Stimulated activated CD4-positive, alpha-beta T cell treated with anti-CD3 and anti-CD28 coated beads, Interleukin-4, amount 100 ng/mL, for 4 hours (primary cell): Measurements from ENCODE around the gene GFPT1.

ENCODE experiments used
- DNase-seq, 2 experiments: peaks; one replicate each; pipeline ENCODE4 v3.0.0-alpha.2; 2020

The GFPT1 gene

DNA sequence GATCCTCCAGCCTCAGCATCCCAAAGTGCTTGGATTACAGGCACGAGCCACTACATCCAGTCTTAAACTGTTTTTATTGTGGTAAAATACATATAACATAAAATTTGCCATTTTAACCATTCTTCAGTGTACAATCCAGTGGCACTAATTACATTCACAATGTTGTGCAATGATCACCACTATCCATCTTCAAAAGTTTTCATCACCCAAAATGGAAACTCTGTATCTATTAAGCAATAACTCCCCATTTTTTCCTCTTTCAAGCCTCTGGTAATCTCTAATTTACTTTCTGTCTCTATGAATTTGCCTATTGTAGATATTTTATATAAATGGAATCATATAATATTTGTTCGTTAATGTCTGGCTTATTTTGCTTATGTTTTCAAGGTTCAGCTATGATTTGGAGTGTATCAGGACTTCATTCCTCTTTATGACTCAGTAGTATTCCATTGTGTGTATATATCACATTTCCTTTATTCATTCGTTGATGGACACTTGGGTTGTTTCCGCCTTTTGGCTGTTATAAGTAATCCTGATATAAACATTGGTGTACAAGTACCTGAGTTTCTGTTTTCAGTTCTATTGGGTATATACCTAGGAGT is 71.8 kb downstream of the GFPT1 start:
- no peak for DNase-seq

DNA sequence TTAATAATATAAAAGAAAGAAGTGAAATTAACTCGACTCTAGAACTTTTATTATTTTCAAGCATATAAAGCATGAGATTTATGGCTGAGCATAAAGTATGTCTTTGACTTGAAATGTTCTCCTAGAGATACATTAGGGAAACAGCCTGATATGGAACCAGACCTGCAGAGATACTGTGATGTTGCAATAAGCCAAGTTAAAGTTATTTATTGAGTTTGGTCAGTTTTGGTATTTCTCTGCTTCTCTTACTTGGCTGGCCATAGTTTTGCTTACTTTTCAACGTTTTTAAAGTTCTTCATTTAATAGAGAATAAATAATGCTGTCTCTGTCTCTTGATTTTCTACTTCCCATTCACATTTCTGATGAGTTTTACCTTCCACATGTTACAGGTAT is 76.0 kb downstream of the GFPT1 start:
- no peak for DNase-seq

DNA sequence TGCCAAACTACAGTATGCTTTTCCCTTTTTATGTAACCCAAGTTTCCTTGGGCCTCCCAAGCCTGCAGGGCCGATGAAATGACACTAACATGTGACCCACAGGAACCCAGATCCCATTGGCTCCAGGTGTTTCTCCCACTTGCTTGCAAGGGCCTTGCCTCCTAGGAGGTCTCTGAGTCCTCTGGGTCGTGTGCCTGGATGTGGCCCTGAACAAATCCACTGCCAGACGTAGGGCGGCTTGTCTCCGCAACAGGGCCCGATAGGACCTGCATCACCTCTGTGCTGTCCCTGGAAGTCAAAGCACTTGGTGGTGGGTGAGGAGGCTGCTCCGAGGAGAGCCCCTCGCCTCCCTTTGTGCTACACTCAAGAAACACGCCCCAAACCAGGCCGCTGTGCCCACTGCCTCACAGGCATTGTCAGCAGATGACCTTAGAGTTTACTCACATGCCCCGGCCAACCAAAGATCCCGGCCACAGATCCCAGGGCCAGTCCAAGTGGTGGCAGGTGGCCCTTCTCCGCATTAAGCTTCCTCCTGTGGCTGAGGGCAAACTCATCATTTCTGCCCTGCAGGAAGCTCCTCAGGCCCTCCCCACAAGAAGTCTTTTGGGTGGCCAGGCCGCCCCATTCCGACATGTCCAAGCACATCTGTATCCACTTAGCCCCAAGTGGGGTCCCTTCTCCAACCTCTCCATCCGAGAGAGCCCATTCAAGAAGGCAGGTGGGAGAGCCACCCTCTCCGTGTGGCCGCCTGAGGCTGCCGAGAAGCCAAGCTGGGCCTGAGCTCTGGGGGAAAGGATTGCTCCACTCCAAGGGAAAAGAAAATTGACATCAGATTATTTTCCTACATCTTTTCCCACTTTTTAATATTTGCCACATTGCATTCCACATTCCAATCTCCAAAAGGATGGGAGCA is 76.7 kb downstream of the GFPT1 start:
- DNase-seq = no peak

DNA sequence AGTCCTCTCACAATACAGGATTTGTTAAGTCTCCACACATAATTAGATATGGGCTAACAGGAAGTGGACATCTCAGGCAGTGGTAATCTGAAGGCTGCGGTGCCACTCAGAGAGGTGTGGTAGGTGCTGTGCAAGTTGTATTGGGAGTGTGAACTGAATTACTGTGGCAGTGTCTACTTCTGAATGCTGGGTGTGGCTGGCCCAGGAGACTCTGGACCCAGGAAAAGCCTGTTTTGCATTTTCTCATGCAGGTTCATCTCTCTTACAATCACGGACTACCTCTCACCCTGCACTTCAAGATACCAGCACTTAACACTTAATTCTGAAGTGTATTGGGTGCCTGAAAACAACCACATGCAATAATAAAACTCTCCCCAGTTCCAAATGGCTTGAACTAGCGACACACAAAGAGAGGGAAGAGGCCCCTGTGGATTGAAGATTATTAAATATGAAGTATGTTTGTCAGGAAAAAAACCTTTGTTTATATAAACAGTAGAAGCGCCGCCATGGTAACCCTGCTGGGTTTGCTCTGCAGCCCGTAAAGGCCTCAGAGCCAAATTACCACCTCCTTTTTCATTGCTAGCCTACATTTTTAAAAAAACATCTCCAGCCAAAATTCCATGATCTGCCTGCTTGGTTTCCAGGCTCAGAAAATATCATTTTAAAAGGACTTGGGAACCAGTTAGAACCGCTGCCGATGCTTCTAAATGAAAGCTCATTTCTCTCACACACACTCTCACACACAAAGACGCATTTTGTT is 77.5 kb downstream of the GFPT1 start:
- no peak for DNase-seq

DNA sequence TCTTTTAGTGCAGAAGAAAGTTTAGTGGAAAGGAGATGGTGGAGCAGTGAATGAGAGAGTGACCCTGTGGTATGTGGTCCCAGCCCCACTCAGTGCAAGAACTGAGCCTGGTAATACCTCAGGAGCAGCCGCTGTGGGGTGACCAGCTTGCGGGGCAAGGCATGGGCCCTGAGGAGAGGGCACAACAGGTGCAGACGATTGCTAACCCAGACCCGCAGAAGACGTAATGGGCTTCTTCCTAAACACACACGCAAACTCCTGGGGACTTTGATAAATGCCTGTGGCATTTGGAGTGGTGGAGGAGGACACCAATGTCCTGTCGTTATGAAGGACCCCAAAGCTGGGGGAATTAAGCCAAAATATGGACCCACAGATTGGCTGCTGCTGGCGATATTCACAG is 78.7 kb downstream of the GFPT1 start:
- DNase-seq = no peak

DNA sequence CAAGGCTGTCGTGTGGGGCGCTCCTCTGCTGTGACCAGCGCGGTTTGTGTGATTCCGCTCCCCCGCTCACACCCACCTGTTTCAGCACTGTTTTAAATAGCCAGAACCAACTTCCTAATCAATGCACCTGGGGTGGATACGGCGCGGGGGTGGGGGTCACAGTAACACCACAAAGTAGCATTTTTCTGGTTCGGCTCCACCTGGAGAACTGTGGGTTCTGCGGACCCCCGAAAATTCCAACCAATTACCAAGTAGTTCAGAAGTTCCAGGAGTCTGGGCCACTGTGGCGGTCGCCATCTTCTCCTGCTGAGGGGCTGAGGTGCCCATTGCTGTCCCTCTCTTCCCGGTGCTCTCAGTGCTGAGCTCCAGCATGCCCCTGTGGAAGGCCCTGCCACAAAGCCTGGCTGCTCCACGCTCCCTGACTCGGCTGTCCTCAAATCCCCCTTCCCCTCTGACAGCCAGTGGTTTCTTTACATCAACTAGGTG is 79.4 kb downstream of the GFPT1 start:
- DNase-seq = no peak

DNA sequence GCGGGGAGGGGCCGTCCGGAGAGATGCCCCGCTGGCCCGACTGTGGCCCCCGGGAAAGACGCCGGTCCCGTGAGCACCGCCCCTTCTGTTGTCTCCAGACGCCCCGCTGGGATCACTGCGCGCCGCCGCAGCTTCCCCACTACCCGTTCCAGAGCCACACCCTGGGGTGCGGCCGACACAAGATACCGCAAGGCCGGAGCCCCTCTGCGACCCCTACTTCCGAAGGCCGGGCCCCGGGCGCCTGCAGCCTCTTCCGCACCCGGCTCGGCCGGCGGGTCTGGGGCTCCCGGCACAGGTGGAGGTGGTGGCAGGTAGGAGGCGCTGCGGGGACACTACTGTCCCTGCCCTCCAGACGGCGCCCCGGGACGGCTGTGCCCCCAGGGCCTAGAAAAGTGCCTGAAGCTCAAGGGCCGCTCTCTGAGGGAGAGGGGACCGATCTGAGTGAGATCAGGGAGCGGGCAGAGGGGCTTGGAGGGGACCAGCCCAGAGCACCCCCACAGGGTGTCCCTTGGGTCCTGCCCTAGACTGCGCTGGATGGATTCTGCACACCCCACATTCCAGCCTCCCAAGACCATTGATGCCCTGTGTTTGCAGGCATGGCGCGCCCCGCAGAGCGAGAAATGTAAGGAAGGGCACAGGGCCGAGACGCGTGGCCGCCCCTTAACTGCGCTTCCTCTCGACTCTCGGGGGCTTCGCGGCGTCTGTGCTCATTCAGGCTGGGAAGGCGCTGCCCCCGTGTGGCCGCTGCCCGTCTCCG is 80.0 kb downstream of the GFPT1 start:
- DNase-seq = peak; percentile 43 to 59

DNA sequence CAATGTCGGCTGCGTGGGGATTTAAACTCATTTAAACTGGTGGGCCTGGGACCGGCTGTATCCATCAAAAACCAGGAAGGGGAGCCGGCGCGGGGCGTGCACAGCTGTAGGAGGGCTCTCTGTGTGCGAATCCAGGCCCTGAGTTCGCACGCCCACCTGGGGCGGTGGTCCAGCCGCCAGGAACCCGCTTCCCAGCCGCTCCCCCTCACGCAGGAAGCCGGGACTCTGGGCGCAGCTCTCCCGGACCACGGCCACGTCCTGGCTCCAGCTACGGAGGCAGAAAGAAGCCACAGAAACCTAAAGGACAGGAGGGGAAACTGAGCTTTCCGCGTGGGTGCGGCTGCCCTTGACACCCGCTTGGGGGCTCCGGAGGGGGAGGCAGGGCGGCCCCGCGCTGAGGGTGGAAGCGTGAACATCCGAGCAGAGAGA is 80.6 kb downstream of the GFPT1 start:
- DNase-seq = no peak

DNA sequence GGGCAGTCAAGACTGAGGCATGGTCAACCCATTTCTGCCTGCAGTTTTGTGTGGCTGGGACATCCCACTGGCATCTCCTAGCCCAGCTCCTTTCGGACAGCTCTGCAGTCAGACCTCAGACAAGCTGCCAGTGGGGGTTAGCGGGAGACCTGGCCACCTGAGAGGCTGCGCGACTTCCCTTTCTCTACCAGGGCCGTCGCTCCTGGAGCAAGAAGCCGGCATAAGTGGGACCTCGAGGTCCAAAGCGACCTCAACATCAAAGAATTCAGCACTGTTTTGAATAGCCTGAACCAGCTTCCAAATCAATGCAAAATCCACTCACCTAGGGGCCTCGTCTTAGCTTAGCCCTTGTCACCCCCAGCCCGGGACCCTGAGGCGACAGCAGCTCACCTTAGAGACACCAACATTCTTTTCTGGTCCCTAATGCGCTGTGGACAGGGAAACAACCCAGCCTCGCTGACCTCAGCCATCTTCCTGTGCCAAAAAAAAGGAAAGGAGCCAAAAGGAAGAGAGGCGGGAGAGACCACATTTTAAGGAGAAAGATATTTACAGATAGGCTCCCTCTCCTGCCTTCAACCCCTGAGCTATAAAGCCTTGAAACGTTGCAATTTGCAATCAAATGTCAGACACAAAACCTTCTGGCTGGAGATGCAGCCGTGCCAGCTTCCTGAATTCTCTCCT is 81.2 kb downstream of the GFPT1 start:
- no peak for DNase-seq

DNA sequence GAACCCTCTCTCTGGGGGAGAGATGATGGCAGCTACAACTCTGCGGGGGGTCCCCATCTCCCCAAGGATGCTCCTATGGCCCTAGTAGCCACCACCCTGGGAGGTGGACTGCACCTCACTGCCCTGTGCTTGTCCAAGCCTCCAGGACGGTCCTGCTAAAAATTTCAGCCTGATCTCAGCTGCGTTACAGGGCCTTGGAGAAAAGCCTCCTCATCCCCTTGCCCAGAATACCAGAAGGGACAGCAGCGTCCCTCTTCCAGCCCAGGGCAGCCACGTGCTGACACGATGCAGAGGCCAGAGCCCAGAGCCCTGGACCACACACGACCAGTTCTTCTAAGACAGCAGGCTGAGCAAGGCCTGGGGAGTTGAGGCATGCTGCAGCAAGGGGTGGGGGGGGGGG is 81.9 kb downstream of the GFPT1 start:
- no peak for DNase-seq

DNA sequence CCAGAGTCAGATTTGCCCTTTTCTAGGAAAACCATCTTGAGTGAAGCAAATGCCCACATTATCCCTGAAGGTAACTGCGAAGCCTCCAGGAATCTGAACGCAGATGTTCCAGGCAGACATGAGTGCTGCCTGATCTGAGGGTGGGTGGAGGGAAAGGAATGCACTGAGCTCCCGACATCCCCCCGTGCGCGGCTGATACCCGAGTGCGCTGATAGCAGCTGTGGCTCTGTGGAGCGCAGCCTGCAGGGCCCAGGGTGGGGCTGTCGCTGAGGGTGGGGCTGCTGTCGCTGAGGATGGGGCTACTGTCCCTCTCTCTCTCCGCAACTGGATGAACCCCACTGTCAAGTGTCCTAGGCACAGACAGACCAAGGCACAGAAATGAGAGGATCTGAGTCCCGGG is 82.4 kb downstream of the GFPT1 start:
- no peak for DNase-seq

DNA sequence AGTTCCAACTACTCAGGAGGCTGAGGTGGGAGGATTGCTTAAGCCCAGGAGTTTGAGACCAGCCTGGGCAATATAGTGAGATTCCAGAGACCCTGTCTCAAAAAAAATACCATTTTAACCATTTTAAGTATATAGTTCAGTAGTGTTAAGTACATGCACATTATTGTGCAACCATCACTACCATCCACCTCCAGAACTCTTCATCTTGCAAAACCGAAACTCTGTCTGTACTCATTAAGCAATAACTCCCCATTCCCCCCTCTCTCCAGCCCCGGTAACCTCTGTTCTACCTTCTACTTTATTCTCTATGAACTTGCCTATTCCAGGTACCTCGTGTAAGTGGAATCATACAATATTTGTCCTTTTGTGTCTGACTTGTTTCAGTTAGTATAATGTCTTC is 86.4 kb downstream of the GFPT1 start:
- no peak for DNase-seq

DNA sequence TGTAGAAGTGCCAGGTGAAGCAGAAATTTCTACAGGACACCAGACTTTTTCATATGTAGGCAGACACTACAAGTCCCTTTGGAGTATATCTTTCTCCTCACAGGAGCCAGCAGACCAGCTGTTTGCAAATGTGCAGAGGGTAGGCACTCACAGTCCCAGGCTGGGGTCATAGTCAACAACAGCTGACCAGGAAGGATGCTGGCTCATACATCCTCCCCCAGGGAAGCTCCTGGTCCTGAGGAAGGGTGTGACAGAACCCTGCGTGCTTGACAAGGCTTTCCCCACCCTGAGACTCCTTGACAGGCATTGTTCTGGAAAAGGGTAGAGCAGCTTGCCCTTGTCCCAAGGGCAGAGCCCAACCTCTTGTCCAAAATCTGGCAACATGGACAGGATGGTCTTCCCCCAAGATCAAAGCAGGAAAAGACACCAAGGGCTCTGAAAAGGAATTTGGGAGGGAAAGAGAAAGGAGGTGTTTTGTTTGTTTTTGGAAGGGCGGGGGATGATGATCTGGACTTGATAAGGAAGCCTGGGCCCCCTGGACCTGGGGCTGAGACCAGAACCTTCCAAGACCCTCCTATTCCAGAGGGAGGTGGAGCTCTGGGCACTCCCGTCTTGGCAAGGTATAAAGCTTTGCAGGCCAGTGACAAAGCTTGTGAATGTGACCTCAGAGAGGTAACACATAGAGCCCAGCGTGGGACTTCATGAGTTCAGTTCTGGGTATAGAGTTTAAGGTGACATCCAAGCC is 87.1 kb downstream of the GFPT1 start:
- no peak for DNase-seq

DNA sequence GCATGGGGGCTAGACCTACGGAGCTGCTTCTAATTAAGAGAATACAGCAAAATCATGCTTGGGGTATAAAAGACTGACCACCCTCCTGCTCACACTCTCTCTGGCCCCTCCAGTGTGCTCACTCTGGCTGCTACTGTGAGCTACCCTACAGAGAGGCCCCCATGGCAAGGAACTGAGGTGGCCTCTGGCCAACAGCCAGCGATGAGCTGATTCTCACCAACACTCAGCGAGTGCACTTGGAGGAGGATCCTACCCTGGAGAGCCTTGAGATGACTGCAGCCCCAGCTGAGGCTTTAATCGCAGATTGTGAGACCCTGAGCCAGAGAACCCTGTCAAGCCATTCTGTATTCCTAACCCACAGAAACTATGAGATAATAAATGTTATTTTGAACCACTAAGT is 88.2 kb downstream of the GFPT1 start:
- DNase-seq = no peak

DNA sequence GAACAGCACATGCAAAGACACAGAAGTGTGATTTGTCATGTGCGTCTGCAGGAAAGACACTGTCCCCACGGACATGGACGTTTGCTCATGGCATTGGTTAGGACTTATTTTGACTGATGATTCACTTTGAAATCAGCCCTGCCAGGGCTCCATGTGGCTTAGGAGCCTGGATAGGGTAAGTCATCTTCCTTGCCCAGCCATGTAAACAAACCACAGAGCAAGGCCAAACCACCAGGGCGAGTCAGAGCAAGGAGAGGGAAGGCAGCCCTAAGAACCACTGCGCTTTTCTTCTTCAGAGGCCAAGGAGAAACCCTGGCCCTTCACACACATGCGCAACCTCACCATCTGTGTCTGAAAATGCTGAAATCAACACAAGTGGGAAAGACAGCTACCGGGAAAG is 88.8 kb downstream of the GFPT1 start:
- DNase-seq = no peak

DNA sequence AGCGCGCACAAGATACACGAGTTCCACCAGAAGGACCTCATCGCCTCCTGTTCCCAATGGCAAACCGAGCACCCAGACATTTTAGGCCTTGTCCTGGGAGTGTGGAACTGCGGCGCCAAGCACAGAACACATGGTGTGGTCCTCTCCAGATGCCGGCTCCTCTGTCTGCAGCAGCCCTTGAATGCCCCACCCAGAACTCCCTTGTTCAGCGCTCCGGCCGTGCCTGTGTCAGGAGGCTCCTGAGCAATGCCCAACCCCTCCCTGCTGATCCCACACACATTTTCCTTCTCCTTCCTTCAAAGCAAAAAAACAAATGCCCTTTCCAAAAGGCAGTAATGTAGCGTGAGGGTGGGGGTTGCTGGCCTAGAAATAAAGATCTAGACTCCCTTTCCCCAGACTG is 89.8 kb downstream of the GFPT1 start:
- no peak for DNase-seq

DNA sequence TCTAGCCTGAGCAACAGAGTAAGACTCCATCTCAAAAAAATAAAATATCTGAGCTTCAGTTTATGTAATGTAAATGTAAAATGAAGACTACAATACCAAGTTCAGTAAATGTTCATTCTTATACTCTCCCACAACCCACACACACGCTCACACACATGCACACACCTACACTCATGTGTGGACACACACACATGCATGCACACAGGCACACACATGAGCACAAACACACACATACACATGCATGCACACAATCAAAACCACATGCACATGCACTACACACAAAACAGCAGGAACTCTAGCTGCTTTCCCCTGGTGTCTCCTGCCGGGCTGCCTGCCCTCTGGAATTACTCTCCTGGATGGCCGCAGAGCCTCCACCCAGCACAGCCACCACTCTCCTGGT is 90.6 kb downstream of the GFPT1 start:
- no peak for DNase-seq

DNA sequence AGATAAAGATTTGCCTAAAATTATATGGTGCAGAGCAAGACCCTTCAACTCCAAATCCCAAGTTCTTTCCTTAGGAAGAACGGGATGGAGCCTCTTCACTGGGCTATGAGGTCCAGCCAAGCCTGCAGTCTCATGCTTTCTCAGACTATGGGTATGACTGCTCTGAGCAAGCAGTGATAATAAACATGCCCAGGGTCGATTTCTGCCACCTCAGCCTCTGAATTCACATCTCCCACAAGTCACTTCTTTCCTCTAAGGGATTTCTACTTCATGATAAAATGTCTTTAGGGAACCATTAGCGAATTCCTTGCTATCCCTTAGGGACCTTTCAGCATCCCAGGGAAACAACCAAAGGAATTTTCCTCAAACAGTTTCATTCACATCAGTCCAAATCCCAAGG is 94.8 kb downstream of the GFPT1 start:
- DNase-seq = no peak

DNA sequence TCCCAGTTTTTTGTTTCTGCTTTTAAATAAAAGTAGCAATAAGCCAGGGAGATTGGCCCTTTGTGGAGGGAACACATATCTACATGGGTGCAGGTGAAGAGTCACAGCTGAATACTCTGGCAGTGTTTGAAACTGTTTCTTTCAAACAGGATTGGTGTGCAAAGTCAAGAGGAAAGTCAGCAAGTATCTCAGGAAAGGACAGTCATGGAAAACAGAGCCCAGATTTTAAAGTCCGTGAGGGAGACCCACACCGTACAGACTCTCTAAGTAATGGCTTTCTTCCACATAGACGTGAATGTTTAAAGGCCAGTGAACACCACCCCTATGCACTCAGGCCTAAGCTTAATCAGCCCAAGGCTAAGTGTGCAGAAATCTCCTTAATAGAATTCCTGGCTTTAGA is 95.3 kb downstream of the GFPT1 start:
- no peak for DNase-seq

DNA sequence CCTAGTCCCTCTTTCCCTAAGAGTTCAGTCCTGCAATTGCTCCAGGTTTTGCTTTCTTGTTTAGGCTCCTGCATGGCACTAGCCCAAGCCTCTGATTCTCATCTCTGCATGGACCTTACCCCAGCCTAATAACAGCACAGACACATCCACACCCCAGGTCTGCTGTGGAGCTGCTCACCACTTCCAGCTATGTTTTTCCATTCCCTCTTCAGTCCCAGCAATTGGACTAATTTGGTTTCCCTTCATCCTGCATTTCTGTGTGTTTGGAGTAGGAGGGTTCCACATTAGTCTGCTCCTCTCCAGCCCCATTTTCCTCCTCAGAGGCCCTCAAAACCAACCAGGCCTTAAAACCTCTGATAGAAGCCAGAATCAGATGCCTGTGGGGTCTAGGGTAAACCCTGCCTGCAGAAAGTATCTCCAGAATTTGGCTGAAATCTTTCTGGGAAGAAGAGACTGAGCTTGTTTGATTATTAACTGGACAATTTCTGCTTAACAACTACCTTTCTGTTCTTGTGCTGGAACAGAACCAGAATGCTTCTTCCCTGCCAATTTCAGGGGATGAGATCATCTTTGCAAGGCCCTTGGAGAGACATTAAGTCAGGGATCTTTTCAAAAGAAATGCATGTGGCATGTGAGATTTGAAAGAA is 95.9 kb downstream of the GFPT1 start:
- DNase-seq = no peak

DNA sequence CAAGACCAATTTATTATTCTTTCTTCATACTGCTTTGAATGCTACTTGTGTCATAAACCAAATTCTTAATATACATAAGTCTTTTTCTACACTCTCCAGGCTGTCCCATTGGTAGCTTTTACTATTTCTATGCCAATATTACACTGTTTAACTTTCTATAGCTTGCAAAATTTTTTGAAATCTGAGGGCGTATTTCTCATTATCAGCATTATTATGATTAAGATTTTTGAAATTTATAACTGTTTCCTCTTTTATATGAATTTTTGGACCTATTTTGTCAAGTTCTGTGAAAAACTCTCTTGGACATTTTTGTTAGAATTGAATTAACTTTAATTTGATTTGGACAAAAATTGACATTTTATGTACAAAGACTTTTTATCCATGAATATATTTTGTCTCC is 98.6 kb downstream of the GFPT1 start:
- no peak for DNase-seq
